Measurements from ENCODE around the gene ITGAL.

GRCh38 chr16:30524575-30525568, 52.3 kb downstream of the ITGAL start:
- no peak for TF ChIP-seq POLR2A (IDR thresholded peaks at IDR 0.05)
- no peak for TF ChIP-seq CTCF (IDR thresholded peaks at IDR 0.05)
- TF ChIP-seq EP300 (IDR thresholded peaks at IDR 0.05; ENCODE audit: low read depth) = no peak
- no peak for TF ChIP-seq POLR2AphosphoS5 (IDR thresholded peaks at IDR 0.05)

Data from transverse colon (tissue), 4 donors.